Measurements from ENCODE around the gene DDO. TPM values are rescaled to one million over a fixed set of nuclear protein-coding genes. Genes with fewer than 3 reads are reported as not detected.

DDO gene
- total and polyA plus RNA-seq, 9 of the 15 experiments (the other 6 are each of a cell fraction or from before 2014, with no cell fraction given) = not detected

GRCh38 chr6:110360676-110361075, 54.7 kb downstream of the DDO start (continued):
- TF ChIP-seq, protein P1, sequence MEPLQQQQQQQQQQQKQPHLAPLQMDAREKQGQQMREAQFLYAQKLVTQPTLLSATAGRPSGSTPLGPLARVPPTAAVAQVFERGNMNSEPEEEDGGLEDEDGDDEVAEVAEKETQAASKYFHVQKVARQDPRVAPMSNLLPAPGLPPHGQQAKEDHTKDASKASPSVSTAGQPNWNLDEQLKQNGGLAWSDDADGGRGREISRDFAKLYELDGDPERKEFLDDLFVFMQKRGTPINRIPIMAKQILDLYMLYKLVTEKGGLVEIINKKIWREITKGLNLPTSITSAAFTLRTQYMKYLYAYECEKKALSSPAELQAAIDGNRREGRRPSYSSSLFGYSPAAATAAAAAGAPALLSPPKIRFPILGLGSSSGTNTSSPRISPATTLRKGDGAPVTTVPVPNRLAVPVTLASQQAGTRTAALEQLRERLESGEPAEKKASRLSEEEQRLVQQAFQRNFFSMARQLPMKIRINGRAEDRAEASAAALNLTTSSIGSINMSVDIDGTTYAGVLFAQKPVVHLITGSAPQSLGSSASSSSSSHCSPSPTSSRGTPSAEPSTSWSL (CRISPR knock-in tag; IDR thresholded peaks at IDR 0.05; ENCODE audit: borderline replicate concordance) = no peak
- TF ChIP-seq BMI1 (IDR thresholded peaks at IDR 0.05; ENCODE audit: low read length) = no peak

DNA sequence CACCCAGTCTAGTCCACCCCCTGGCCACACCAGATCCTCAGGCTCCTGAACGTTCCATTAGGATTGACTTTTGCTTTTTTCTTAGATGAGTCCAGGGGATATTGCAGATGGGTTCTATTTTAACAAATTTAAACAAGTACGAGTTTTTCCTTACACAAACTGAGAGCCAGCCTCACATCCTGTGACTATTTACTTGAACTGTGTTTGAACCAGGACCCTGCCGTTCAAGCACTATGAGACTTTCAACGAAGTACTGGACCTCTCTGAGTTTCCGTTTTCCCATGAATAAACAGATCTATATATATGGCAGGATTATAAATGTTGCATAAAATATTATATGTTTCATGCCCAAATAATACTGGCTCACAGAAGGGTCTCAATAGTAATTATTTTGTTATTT, 55.8 kb downstream of the DDO start:
- FAIRE-seq = no peak
- H3K9me1 ChIP-seq (ENCODE audit: control insufficient read depth, insufficient read depth, low read length) = no peaks in the 10 kb centered on the region
- in situ Hi-C loops (cut with MboI) (no loop called here), intact Hi-C loops (cut with micrococcal nuclease) (no loop called here)
- ChIA-PET POLR2A (no interaction called here), CTCF (ENCODE audit: low intra/inter-chr PET ratio) (no interaction called here)
- no peaks in the 10 kb centered on the region for H3K36me3 ChIP-seq (ENCODE audit: control insufficient read depth, insufficient read depth, low read length)
- H3K9ac ChIP-seq (ENCODE audit: insufficient read depth in 1 of 2, low read depth in 2 of 2, low read length in 2 of 2) = no peak overlapping the region
- BruUV-seq (replicated peaks) = no TSS peak
- 0% methylated on average over 5 of the region's 5 CpGs for whole genome bisulfite sequencing (ENCODE audit: insufficient coverage, low coverage, missing lambda C conversion rate)
- no peak overlapping the region for H2AFZ ChIP-seq (ENCODE audit: low read depth, low read length)
- H3K27me3 ChIP-seq (ENCODE audit: control insufficient read depth in 2 of 2, insufficient read depth in 2 of 2, low read length in 2 of 2) = peaks cover 26 to 27% of the 10 kb centered on the region in 2 experiments; a peak in 4 of 5 replicates
- no peak overlapping the region for H3K4me2 ChIP-seq (ENCODE audit: insufficient read depth, low read length)
- no peak overlapping the region for H3K4me3 ChIP-seq
- no peaks in the 10 kb centered on the region for H3K79me2 ChIP-seq (ENCODE audit: control insufficient read depth, insufficient read depth, low read length)
- DNase-seq (ENCODE audit: extremely low read depth in 1 of 4, low spot score in 3 of 4) = no peak
- H3K9me3 ChIP-seq (replicated peaks; ENCODE audit: control insufficient read depth, insufficient read depth, low read depth, low read length) = no peaks in the 10 kb centered on the region
- H3K27ac ChIP-seq (ENCODE audit: extremely low read depth, low read depth, low read length) = no peak overlapping the region
- H4K20me1 ChIP-seq (replicated peaks; ENCODE audit: control insufficient read depth, insufficient read depth, low read length) = no peaks in the 10 kb centered on the region
- no peaks in the 10 kb centered on the region; a peak in 2 of 5 replicates for H3K4me1 ChIP-seq (replicated peaks in 1 of 2; ENCODE audit: control insufficient read depth in 2 of 2, insufficient read depth in 2 of 2, low read length in 2 of 2)
- ATAC-seq = no peak
- TF ChIP-seq HLTF (IDR thresholded peaks at IDR 0.05) = no peak
- TF ChIP-seq STAT5A (IDR thresholded peaks at IDR 0.05; ENCODE audit: borderline replicate concordance, low read length) = no peak
- no peak for TF ChIP-seq SETDB1 (IDR thresholded peaks at IDR 0.05; ENCODE audit: low read length)
- TF ChIP-seq CBFB (CRISPR knock-in tag; IDR thresholded peaks at IDR 0.05) = no peak
- no peak for TF ChIP-seq KDM5B (IDR thresholded peaks at IDR 0.05; ENCODE audit: insufficient replicate concordance, low read depth, low read length)
- no peak for TF ChIP-seq TARDBP (IDR thresholded peaks at IDR 0.05)
- TF ChIP-seq PRMT5 (CRISPR knock-in tag; IDR thresholded peaks at IDR 0.05) = no peak
- TF ChIP-seq KLF10 (CRISPR knock-in tag; IDR thresholded peaks at IDR 0.05) = no peak
- no peak for TF ChIP-seq HINFP (tag; conservative IDR thresholded peaks at IDR 0.05; ENCODE audit: low read depth)
- TF ChIP-seq ZBTB17 (CRISPR knock-in tag; IDR thresholded peaks at IDR 0.05) = no peak
- no peak for TF ChIP-seq ZNF239 (CRISPR knock-in tag; IDR thresholded peaks at IDR 0.05)
